Activated naive CD8-positive, alpha-beta T cell treated with anti-CD3 and anti-CD28 coated beads, Interleukin-2, amount 50 U/mL, for 16 hours (primary cell): ENCODE results near the gene SLC35D1.
"Not testable (repeated sequence)": the region's sequence is repeated elsewhere in the genome, so short reads cannot be mapped to it uniquely, and the experiment has no call there.

Source experiments
- DNase-seq: peaks from one replicate; pipeline ENCODE4 v3.0.0-alpha.2; 2020; ENCODE audit warnings: low read depth, low spot score

Gene SLC35D1

DNA sequence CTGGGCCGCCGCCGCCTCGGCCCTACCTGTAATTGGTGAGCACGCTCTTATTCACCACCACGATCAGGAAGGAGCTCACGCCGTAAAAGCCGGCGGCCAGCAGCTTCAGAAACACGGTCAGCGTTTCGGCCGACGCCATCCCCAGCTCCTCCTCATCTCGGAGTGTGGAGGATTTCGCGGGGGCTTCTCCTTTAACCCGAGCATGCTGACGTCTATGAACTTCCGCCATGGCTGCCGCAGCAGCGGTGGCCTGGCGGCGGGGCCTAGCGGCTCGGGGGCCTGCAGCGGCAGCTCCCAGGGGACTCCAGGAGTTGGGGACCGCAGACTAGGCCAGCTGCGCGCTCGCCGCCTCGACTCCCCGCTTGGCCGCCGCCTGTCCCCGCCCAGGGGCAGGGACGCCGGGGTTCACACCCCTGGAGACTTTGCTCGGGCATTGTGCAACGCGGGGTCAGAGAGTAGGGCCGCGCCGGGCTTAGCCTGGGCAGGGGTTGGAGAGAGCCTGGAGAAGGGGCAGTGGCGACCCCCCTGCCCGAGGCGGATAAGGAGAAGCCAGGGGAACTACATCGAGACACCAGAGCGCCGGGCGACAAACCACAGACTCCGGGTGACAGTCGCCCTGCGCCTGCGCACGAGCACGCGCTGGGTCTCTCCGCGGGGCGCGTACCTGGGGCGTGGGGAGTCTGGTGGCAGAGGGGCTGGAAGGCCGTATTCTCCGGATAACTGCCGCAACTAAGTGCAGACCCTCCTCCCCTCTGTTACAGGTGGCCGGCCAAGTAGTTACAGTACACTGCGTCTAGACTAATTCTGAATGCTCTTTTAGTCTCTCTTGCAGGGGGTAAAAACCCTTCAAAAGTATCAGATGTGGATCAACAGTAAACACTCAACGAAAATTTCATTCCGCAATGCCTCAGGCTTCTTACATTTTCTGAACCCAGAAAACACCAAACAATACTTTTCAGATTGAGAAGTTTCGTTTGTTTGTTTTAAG lies at the start of gene SLC35D1:
Gene SLC35D1, minus strand, starts transcription at position 364 of the 988 bp plus-strand sequence. Its CDS starts 135 bp downstream, at position 229.
- DNase-seq: peak; percentile 42

DNA sequence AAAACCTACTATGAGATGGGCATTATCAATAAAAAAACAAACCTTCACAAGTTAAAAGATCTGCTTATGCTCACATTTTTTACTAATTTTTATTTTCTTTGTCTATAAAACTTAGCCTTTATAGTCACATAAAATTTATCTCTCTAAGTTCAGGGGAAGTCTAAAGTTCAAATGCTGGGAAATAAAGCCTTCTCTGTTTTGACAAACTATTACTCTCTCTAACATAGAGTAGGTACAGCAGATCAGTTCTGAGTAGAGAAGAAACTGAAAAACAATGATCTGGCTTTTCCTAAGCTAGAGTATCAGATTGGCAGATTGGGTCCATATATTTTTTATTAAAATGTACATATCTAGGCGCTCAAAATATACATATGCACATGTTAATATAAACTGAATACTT lies 49.6 kb upstream of the SLC35D1 start:
- no peak for DNase-seq

DNA sequence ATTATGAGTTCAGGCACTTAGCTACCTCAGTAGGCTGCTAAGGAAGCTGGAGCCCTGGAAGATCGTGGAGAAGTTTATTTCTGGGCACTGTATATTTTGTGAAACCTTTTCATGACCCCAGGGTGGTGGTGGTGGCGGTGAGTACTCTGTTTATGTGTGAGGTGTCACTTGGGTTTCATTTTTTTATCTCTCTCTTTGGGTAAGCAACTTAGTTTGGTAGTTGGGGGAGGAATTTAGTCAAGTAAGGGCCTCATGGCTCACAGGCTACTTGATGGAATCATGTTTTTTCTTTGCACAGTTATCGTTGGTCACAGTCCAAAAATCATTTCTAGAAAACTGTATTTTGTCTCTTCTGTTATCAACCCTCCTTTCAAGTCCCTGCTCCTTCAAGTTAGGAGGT lies 46.9 kb upstream of the SLC35D1 start:
- DNase-seq: no peak

DNA sequence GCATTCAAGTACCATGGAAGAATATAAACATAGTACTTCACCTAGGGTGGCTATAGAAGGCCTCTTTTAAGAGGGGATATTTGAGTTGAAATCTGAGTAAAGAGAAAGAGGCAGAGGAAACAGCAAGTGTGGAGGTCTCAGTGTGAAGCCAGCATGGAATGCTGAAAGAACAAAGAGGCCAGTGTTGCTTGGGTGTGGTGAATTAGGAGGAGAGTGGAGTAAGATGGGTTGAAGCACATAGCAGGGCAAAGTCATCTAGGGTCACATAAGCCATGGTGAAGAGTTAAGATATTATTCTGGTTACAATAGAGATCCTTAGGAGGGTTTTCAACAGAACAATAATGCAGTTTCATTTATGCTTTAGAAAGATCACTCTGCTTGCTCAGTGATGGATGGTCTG lies 43.4 kb upstream of the SLC35D1 start:
- DNase-seq: no peak

DNA sequence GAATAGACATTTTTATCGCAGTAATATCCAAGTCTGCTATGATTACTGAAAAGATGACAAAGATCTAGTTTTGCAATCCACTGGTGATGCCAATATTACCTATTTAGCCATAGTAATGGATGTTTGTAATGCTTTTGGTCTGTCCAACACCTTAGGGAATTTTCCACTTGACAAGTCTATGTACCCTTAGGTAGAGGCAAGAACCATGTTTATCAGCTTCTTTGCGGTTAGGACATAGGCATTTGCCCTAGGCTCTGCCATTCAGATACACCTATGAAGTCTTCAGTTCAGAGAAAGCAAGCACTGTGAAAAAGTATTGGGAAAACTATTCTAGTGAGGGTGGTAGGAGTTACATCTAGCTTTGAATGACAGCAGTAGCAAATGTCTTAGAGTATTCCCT lies 40.2 kb upstream of the SLC35D1 start:
- DNase-seq: no peak

DNA sequence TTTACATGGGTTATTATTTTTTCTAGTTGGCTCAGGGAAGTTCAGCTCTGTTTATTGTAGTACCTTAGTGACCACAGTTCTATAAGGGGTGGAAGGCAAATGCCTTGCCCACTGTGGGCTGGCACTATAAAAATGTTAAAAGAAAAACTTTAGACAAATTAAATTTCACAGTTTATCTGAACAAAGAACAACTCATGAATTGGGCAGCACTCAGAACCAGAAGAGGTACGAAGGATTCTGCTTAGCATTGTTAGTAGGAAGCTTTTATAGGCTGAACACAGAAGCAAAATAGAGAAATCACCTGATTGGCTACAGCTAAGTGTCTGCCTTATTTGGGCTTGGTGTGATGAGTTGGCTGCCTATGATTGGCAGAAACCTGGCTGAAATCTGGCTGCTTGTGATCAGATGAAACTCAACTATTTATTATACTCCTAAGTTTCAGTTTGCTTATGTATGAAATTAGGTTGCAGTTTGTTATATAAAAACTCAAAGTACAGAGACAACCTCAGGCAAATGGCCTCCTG lies 35.8 kb upstream of the SLC35D1 start:
- no peak for DNase-seq

DNA sequence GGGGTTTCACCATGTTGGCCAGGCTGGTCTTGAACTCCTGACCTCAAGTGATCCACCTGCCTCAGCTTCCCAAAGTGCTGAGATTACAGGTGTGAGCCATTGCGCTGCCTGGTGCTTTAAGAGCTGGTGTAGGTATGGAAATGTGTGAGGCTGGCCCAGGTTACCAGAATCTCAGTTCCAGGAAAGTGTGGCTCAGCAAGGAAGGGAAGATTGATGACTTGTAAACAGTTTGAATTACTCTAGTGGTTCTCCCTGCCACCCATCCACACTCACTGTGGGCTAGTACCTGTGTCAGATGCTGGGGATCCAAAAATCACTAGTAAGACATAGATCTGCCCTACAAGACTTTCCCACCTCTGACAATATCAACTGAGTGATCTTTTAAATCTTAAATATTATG lies 34.5 kb upstream of the SLC35D1 start:
- no peak for DNase-seq

DNA sequence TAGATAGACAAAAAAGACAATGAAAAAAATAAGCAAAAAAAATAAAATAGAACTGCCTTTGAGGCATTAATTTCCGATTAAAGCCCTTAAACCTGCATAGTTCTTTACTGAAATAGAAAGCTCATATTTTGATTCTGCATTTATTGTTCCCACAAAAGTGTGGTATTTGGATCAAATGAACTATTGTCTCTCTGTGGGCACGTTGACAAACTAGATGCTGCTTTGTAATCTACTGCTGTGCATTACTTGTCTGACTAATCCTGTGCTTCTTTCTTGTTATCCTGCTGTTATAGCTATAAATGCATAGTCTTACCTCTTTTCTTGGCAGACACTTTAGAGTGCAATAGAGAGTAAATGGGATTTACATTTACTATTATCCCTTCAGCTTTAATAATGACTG lies 31.4 kb upstream of the SLC35D1 start:
- no peak for DNase-seq

DNA sequence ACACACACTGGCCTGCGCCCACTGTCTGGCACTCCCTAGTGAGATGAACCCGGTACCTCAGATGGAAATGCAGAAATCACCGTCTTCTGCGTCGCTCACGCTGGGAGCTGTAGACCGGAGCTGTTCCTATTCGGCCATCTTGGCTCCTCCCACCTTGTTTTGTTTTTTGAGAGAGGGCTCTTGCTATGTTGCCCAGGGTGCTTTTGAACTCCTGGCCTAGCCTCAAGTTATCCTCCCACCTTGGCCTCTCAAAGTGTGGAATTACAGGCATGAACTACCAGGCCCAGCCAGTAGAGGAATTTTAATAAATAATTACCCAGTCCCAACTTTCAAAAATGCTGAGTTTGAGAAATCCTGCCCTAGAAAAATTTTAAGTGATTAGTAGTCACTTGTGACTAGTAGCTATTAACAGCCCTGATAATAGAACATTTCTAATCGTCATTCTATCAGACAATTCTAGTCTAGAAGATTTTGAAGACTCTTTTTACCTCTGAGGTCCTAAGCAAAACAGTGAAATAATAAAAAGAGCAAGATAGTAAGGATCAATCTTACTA lies 30.9 kb upstream of the SLC35D1 start:
- no peak for DNase-seq

DNA sequence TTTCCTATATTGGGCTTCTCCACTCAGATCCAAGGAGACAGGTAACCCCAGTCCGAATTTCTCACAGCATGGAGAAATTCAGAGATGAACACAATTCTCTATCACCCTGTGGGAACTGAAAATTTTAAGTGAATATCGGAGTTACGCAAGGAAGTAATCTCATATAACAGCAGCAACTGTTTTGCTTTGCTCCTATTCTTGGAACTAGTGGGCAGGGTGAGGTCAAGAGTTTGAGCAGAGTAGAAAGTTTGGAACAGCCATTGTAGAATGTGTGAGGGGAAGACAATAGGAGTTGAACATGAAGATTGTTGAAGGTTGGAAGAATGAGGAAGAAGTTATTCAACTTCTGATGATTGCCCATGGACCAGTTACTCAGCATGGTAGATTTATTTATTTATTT lies 24.3 kb upstream of the SLC35D1 start:
- DNase-seq: no peak

DNA sequence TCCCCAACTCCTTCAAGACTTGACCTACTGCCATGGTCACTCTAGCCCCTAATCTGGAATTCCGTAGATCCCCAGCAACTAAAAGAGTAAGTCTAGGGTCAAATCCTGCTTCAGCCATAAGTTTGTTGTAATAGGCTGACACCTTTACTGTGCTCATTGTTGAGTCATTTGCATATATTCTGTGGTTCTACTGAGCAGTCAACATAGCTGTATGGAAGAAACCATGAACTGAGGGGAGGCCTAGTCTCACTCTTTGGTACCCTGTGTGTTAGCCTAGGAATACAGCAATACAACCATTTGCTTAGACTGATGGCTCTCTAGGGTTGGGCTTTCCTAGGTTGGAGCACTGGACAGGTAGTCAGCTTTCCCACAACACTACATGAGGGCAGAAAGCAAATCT lies 23.6 kb upstream of the SLC35D1 start:
- DNase-seq: no peak

DNA sequence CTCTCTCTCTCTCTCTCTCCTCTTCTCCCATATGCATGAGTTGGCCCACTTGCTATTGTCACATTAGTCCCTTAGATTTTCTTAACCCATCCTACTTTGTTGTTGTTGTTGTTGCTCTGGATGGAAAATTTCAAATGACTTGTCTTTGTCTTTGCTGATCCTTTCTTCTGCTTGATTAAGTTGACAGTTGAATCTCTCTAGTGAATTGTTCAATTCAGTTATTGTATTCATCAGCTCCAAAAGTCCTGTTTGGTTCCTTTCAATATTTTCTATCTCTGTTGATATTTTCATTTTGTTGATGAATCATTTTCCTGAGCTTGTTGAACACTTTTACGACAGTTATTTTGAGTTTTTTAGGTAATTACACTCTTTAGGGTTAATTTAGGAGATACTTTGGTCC lies 18.8 kb upstream of the SLC35D1 start:
- DNase-seq: no peak

DNA sequence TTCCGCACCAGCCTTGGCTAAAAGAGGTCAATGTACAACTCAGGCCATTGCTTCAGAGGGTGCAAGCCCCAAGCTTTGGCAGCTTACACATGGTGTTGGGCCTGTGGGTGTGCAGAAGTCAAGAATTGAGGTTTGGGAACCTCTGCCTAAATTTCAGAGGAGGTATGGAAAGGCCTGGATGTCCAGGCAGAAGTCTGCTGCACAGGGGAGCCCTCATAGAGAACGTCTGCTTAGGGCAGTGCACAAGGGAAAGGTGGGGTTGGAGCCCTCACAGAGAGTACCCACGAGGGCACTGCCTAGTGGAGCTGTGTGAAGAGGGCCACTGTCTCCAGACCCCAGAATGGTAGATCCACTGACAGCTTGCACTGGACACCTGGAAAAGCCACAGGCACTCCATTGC lies 13.7 kb upstream of the SLC35D1 start:
- DNase-seq: not testable (repeated sequence)

DNA sequence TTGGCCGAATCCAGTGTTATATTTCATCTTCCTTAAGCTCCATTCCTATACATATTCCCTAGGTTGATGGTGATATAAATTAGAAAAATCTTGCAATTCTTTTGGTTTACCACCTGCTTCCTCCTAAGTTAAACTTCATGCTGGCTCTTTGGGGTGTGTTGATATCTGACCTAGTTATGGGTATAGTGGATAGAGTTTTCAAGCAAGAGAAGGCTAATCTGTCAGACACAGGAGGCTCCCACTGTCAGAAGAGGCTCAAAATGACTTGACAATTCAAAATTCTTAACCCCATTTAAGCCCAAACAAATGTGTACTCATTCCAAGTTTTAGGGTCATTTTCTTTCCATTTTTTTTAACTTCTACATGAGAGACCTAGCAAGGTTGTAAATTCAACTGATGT lies 8.5 kb upstream of the SLC35D1 start:
- DNase-seq: no peak

DNA sequence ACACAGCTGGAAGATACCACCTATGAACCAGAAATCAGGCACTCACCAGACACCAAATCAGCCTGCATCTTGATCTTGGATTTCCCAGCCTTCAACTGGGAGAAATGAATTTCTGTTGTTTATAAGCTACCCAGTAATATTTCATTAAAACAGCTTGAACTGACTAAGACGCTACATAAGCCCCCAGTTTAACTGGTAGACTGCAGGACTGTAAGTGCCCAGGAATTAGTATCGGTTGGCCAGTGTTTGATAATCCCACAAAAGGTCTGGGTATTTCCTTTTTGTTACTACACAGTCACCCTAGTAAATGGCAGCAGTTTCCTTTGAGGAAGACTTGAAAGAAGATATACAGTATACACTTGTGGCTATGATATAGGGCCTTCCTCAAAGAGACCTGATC lies 7.3 kb upstream of the SLC35D1 start:
- DNase-seq: no peak

DNA sequence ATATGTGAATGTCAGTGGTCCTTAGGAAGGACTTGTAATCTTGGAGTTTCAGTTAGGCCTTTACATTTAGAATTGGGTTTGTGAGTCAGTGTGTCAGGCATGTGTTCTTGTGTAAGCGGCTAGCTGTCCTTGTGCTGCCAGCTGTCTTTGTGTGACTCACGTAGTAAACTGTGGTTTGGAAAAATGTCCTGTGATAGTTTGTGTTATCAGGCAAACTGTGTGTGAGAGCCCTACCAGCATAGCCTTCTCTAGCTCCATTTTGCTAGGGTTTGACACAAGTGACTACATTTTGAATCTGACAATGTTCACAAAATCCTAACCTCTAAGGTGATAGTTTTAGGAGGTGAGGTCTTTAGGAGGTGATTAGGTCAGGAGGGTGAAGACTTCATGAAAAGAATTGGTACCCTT lies 6.9 kb upstream of the SLC35D1 start:
- no peak for DNase-seq

DNA sequence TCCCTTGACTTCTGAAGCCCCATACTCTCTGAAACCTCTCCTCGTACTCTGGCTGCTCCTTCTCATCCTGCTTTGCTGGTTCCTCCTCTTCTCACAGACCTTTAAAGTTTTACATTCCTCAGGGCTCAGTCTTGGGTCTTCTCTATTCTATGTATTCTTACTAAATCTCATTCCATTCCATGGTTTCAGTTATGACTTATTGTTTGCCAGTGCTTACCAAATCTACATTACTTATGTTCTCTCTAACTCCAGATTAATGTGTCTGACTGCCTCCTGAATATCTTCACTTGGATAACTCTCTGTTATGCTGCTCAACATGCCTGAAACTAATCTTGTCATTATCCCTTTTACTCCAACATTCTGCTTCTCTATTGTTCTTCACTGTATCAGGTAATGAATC lies 5.4 kb upstream of the SLC35D1 start:
- DNase-seq: no peak

DNA sequence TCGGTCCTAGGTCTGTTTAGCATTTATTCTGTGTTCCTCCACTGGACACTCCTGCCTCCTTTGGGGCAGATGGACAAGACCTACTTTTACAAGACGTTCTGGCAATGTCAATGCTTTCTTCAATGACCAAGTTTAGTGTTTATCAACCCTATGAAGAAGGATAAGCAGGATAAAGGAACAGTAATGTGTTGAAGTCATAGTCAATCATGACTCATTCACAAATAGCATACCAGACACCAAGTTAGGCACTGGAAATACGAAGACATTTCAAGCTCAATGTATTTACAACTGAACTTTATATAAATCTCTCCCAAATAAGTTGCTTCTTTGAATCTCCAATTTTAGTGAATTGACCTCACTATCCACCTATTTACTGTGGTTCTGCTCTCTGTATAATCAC lies 4.8 kb upstream of the SLC35D1 start:
- DNase-seq: no peak

DNA sequence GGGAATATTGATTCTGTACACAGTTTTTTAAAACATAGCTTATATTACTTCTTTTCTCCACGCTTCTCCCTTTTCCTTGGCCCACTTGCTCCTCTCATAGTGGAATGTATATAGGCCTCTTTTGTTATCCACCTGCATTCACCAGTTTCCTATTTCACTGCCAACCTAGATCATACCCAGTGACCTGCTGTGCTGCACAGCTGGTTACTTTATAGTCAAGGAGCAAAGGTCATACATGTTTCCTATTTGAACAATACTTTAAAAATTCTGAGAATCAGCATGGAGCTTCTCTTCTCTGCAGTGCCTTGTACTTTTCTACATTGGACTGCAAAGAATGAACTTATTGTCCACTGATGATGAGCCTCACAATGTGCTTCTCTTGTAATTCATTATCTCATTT lies 4.3 kb upstream of the SLC35D1 start:
- DNase-seq: no peak

DNA sequence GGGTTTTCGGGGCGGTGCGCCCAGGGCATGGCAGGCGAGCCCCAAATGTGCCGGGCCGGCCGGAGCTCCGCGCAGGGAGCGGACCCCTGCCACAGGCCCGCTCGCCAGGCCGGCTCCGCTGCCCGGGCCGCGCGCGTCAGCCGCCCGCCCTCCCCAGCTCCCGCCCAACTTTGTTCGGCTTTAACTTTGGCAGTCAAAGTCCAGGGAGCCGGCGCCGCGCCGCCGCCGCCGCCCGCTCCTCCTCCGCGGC lies 488 bp downstream of the SLC35D1 start:
- no peak for DNase-seq

DNA sequence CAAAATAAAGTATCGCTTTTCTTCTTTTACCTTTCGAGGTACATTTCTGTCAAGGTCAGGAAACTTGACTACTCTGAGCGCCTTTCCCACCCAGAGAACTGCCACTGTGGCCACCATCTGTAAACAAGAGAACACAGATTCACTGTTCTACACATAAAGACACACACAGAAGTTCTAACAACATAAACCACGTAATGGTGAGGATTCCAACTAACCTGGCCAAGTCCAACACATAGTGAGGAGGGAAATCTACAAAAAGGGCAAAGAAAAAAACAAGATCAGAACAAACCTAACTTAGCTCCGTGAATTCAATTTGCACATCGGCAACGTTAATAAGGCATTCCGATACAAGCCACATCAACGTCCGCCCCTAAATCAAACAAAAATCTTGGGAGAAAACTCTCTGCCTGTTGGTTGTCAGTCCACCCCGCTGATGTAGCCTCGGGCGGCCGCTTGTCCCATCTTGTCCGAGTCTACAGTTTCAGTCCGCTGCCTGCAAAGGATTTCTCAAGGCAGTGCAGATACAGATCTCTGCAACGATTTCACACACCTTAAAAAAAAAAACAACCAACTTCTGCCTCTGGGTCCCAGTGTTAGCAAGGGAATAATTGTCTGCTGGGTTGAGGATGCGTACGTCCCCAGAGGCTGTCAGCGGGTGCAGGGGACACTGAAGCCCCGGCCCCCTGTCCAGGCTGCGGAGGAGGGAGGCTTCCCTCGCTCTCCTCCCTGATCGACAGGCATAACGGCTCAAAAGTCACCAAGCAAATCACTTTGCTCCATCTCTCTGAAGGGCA lies 1.0 kb downstream of the SLC35D1 start:
- peak; percentile 1 for DNase-seq

DNA sequence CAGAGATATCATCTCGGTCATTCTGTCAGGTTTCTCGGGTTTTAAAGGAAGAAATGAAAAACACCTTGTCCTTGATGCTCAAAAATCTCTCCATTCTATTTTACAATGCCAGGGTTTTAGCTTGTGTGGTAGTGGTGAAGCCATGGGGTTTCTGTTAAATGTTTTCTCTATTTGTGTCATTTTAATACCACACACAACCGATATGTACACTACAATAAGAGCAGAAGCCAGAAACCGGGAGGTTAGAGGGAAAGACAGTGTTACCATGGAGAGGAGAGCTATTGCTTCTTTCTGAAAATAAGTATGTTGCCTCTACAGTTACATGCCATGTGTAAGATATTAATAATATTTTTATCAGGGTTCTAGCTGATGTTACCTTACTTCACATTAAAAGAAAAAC lies 2.8 kb downstream of the SLC35D1 start:
- DNase-seq: no peak
